Measurements from ENCODE around the gene SYNGR3. TPM values are rescaled to one million over a fixed set of nuclear protein-coding genes. Genes with fewer than 3 reads are reported as not detected.
A peak's percentile ranks its signal among the peaks of the same experiment; 100 is the strongest.

SYNGR3 gene
- total and polyA plus RNA-seq, 2 of the 13 experiments (the other 11 are each of a cell fraction or from before 2014, with no cell fraction given): 0.97 to 5.7 TPM

DNA sequence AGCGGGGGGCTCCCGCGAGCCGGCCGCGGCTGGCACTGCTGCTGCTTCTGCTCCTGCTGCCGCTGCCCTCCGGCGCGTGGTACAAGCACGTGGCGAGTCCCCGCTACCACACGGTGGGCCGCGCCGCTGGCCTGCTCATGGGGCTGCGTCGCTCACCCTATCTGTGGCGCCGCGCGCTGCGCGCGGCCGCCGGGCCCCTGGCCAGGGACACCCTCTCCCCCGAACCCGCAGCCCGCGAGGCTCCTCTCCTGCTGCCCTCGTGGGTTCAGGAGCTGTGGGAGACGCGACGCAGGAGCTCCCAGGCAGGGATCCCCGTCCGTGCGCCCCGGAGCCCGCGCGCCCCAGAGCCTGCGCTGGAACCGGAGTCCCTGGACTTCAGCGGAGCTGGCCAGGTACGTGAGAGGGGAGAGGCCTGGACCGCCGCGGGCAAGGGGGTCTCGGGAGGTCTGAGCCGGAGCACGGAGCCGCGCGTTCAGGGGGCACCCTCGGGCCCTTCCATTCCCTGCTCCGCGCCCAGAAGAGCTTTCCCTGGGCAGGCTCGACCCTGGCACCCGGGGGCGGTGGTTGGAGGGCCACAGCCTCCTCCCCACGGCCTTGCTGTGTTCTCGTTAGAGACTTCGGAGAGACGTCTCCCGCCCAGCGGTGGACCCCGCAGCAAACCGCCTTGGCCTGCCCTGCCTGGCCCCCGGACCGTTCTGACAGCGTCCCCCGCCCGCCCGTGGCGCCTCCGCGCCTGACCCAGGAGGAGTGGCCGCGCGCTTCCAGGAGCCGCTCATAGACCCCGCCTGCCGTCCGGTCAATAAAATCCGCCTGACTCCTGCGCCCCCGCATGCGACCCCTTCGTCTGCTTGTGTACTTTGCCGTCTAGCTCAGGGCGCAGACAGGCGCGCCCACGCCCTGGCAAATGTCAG lies 30.4 kb downstream of the SYNGR3 start (continued):
- TF ChIP-seq MTF1 (CRISPR knock-in tag; IDR thresholded peaks at IDR 0.05): no peak
- no peak for TF ChIP-seq TCF7 (IDR thresholded peaks at IDR 0.05; ENCODE audit: low read depth)
- TF ChIP-seq, protein P1, sequence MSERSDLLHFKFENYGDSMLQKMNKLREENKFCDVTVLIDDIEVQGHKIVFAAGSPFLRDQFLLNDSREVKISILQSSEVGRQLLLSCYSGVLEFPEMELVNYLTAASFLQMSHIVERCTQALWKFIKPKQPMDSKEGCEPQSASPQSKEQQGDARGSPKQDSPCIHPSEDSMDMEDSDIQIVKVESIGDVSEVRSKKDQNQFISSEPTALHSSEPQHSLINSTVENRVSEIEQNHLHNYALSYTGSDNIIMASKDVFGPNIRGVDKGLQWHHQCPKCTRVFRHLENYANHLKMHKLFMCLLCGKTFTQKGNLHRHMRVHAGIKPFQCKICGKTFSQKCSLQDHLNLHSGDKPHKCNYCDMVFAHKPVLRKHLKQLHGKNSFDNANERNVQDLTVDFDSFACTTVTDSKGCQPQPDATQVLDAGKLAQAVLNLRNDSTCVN (CRISPR knock-in tag; IDR thresholded peaks at IDR 0.05; ENCODE audit: borderline replicate concordance): no peak
- TF ChIP-seq NFATC3 (CRISPR knock-in tag; IDR thresholded peaks at IDR 0.05): no peak
- TF ChIP-seq ZNF563 (CRISPR knock-in tag; IDR thresholded peaks at IDR 0.05): peak; percentile 11; the same call in 1 of the 2 replicates
- 0 out of 2 replicates have a peak, but pooled peaks have one; percentile 47 for TF ChIP-seq PHF21A (CRISPR knock-in tag; IDR thresholded peaks at IDR 0.05)
- no peak for TF ChIP-seq ZNF441 (CRISPR knock-in tag; IDR thresholded peaks at IDR 0.05; ENCODE audit: borderline replicate concordance)
- no peak for TF ChIP-seq ZBTB20 (CRISPR knock-in tag; IDR thresholded peaks at IDR 0.05; ENCODE audit: borderline replicate concordance, low read depth)
- no peak for TF ChIP-seq POLR2A (IDR thresholded peaks at IDR 0.05; ENCODE audit: insufficient read depth in 1 of 2, low read depth in 2 of 2, low read length in 2 of 2)
- TF ChIP-seq ZFY (CRISPR knock-in tag; IDR thresholded peaks at IDR 0.05): peak; percentile 28; the same call in 1 of the 2 replicates
- no peak for TF ChIP-seq ZNF260 (CRISPR knock-in tag; IDR thresholded peaks at IDR 0.05; ENCODE audit: borderline replicate concordance, low read depth)
- TF ChIP-seq NR2F6 (IDR thresholded peaks at IDR 0.05): no peak
- TF ChIP-seq NR2F6 (CRISPR knock-in tag; IDR thresholded peaks at IDR 0.05): no peak
- 0 out of 2 replicates have a peak, but pooled peaks have one; percentile 24 for TF ChIP-seq FOXA3 (CRISPR knock-in tag; IDR thresholded peaks at IDR 0.05)
- TF ChIP-seq ZNF777 (CRISPR knock-in tag; IDR thresholded peaks at IDR 0.05): peak; percentile 79
- no peak for TF ChIP-seq ZNF577 (CRISPR knock-in tag; IDR thresholded peaks at IDR 0.05; ENCODE audit: borderline replicate concordance, low read depth)
- TF ChIP-seq ZNF614 (CRISPR knock-in tag; IDR thresholded peaks at IDR 0.05; ENCODE audit: borderline replicate concordance): no peak
- TF ChIP-seq ZNF772 (CRISPR knock-in tag; IDR thresholded peaks at IDR 0.05): no peak
- TF ChIP-seq ZSCAN22 (CRISPR knock-in tag; IDR thresholded peaks at IDR 0.05): no peak
- no peak for TF ChIP-seq IRF2 (CRISPR knock-in tag; IDR thresholded peaks at IDR 0.05)
- TF ChIP-seq RFXANK (CRISPR knock-in tag; IDR thresholded peaks at IDR 0.05): no peak
- TF ChIP-seq ZNF549 (CRISPR knock-in tag; IDR thresholded peaks at IDR 0.05): no peak
- TF ChIP-seq KLF16 (CRISPR knock-in tag; IDR thresholded peaks at IDR 0.05): no peak
- TF ChIP-seq, protein P2, sequence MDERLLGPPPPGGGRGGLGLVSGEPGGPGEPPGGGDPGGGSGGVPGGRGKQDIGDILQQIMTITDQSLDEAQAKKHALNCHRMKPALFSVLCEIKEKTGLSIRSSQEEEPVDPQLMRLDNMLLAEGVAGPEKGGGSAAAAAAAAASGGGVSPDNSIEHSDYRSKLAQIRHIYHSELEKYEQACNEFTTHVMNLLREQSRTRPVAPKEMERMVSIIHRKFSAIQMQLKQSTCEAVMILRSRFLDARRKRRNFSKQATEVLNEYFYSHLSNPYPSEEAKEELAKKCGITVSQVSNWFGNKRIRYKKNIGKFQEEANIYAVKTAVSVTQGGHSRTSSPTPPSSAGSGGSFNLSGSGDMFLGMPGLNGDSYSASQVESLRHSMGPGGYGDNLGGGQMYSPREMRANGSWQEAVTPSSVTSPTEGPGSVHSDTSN (CRISPR knock-in tag; IDR thresholded peaks at IDR 0.05): no peak
- no peak for TF ChIP-seq FOXM1 (CRISPR knock-in tag; IDR thresholded peaks at IDR 0.05)
- no peak for TF ChIP-seq MED1 (CRISPR knock-in tag; IDR thresholded peaks at IDR 0.05)
- TF ChIP-seq ATM (IDR thresholded peaks at IDR 0.05; ENCODE audit: borderline replicate concordance): no peak

Measured in HepG2 (cell line).